ENCODE measurements around the gene SLC45A1.

SLC45A1 gene

DNA sequence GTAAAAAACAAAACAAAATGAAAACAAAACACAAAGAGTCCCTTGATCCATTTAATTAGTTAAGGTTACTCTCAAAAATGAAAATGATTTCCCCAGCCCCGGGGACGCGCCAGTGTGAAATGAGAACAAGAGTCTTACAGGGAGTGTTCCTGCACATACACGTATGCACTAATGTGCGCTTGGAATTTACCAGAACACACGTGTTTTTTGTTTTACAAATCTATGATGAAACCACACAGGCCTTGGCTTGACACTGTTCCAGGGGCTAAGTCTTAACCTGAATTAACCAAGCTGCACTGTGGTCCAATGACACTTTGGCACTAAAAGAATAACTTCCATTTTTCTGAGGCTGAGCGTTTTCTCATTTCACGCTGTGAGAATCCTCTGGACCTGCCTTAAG lies 63.7 kb downstream of the SLC45A1 start:
- no peak for FAIRE-seq
- TF ChIP-seq POLR2A (IDR thresholded peaks at IDR 0.05; ENCODE audit: low read depth, low read length) = no peak

DNA sequence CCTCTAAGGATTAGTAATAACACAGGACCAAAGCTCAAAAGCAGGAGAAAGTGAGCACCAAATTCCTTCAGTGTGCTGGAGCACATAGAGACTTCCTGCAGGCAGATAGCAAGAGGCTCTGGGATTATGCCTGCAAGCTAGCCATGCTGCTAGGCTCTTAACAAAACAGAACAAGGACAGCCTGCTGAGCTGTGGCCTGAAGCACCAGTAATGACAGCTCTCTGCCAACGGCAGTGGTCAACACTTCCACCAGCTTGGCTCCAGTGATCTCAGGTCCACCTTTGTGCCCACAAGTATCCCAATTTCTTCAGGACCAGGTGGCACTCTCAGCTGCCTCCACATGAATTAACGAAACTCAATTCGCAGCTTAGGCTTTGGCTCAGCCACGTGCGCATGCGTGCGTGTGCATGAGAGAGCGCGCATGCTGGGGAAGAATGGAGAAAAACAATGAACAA lies 64.2 kb downstream of the SLC45A1 start:
- no peak for TF ChIP-seq POLR2A (IDR thresholded peaks at IDR 0.05; ENCODE audit: low read depth, low read length)
- FAIRE-seq (no peak), DNase-seq (ENCODE audit: insufficient read length, low spot score) (no peak)

More for the DNA sequence above, 63.7 kb downstream of the SLC45A1 start:
- no peak for DNase-seq (ENCODE audit: insufficient read length, low spot score)

DNA sequence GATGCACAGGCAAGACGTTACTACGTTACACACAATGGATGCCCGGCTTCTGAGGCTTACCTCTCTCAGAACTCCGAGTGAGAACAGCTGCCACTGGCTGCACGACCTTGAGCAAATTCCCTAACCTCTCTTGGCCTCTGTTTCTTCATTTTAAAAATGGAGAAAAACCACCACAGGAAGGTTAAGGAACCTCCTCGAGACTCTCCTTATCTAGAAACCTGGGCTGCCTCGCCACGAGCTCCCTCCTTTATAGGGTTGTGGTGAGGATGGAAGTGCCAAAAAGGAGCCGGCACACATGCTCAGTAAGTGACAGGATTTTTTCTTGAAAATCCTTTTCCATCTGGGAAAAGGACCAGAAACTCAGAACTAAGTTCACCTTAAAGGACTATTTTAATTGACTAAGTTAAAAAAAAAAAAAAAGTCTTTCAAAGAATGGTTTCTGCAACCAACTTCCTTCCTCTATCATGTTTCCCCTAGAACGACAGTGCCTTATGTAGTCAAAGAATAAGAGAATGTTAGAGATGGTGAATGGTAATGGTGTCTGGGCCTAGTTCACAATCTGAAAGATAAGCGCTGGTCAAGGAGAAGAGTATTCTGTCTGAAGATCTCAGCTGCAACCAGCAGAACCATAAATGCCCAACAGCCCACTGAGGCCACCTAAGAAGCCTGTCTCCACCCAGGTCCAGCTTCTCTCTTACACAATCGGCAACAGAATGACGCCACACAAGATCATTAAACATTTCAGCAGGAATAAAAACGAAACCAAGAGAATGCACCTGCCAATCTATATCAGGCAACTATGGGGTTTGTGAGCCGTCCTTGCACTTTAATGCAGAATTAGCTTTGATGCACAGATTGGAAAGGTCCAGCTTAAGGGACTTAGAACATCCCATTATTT lies 64.9 kb downstream of the SLC45A1 start:
- no peak for TF ChIP-seq POLR2A (IDR thresholded peaks at IDR 0.05; ENCODE audit: low read depth, low read length)
- DNase-seq (ENCODE audit: insufficient read length, low spot score) (no peak), FAIRE-seq (no peak)

DNA sequence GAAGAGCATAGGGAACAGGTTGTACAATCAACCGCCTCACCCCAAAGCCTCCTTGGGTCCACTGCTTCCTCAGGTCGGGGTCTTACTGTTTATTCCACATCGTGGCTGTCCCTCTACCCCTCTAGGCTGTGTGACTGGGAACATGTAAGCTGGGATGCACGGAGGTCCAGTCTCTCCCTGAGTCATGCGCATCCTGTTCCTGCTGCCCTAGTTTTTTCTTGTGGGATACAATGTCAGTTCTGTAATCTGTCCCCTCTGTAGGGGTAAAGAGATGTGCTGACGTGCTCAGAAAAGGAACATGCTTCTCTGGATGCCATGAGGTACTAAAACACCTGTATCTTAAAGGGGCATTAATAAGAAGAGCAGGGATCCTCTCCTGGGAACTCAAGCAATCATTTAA lies 66.2 kb downstream of the SLC45A1 start:
- DNase-seq (ENCODE audit: insufficient read length, low spot score) (no peak), FAIRE-seq (no peak)
- no peak for TF ChIP-seq POLR2A (IDR thresholded peaks at IDR 0.05; ENCODE audit: low read depth, low read length)

DNA sequence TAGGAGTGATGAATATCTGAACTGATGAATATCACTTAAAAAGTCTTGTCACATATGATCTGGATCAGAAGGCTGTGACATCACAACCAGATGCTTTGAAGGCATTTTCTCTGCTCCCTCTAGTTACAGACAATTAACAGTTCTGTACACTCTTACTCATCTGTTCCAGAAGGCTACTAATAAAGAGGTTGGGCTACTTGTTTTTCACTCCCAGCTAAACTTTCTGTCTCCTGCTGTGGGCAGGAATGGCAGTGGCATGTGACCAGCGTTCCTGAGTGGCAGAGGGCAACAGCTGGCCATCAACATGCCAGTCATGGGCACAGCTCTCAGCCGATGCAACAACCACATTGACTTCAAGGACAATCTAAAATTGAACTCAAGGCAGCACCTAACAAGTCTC lies 66.7 kb downstream of the SLC45A1 start:
- no peak for DNase-seq (ENCODE audit: insufficient read length, low spot score)
- FAIRE-seq = no peak

DNA sequence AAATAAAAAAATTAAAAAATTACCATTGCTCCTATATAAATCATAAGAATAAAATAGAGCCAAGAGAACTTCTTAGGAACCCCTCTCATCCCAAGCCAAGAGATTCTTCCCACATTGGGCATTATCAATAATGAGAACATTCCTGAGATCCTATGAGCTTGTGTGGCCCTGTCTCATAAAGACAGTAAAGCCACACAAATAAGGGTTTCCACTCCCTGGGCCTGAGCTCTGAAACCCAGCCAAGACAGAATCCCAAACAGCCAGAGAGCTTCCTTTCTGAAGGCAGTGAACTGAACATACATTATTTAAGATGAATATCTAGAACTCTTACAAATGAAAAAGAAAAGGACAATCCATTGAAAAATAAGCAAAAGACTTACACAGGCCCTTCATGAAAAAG lies 68.3 kb downstream of the SLC45A1 start:
- FAIRE-seq (no peak), DNase-seq (ENCODE audit: insufficient read length, low spot score) (no peak)
- no peak for TF ChIP-seq POLR2A (IDR thresholded peaks at IDR 0.05; ENCODE audit: low read depth, low read length)

More for the DNA sequence above, 66.7 kb downstream of the SLC45A1 start:
- no peak for TF ChIP-seq POLR2A (IDR thresholded peaks at IDR 0.05; ENCODE audit: low read depth, low read length)

DNA sequence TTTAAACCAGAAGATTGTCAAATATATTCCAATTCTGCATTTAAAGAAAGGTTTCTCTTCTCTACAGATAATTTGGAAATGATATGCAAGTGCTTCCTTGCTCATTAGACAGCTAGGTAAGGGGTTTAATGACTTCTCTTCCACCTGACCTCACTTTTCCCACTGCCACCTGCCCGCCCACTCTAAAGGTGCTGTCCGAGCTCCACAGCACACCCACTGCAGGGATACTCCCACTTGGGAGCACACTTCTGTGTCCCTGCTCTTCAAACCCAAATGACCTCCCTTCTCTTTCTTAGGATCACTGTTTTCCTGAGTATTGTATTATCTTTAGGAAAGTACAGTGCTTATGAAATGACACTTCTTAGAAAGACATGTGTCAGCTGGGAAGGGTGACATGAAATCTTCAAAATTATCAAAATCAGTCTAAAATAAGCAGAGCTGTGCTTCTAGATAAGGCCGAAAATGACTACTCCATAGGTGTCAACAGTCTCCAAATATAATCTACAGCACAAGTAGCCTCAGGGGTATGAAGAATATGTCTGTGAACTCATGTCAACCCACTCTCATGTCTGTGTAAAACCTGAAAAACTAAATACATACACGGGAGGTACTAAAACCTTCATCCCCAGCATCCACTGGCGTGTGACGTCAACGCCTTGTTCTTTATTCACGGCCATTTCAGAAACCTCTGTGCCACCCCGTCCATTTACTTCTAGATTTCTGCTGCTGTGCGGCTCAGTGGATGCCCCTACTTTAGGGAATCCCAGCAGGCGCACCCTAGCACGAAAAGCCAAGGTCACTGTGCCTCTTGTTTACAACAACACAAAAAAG lies 71.0 kb downstream of the SLC45A1 start:
- TF ChIP-seq POLR2A (IDR thresholded peaks at IDR 0.05; ENCODE audit: low read depth, low read length) = no peak
- FAIRE-seq = no peak
- DNase-seq (ENCODE audit: insufficient read length, low spot score) = no peak

DNA sequence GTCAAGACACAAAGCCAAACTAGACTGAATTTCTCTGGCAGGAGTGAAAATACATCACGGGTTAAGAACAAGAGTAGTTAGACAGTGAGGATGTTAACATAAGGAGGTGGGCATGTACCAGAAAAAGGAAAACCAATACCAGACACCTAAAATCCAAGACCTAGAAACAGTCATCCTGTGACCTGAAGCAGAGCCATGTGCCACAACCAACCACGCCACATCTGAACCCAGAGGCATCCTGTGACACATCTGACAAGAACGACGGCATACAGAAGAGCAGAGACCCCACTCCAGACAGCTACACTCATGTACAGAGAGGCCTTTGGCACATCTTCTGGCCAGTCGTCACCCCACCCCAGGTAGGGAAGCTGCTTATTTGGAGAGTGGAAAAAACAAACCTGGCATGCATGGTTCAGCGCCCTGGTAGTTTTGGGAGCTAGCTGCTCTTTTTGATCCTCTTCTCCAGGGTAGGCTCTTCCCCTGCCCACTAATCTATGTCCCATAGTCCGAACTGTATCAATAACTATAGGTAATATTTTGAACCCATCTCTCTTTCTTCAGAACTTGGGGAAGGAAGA lies 72.1 kb downstream of the SLC45A1 start:
- FAIRE-seq = no peak
- DNase-seq (ENCODE audit: insufficient read length, low spot score) = no peak
- TF ChIP-seq POLR2A (IDR thresholded peaks at IDR 0.05; ENCODE audit: low read depth, low read length) = no peak

DNA sequence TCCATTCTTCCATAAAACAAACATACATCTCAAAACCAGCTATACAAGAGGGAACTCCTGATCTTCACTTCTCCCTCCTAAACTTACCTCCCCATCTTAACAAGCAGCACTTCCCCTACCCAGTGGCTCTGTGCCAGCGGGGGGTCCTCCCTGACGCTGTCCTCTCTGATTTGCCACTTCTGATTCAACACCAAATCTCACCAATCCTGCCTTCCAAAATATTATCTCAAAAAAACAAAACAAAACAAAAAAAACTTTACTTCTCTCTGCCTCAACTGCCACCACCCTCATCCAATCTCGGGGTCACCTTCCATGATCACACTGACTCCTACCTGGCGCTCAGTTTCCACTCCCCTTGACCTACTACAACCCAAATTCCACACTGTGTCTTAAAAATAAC lies 72.8 kb downstream of the SLC45A1 start:
- FAIRE-seq (no peak), DNase-seq (ENCODE audit: insufficient read length, low spot score) (no peak)
- TF ChIP-seq POLR2A (IDR thresholded peaks at IDR 0.05; ENCODE audit: low read depth, low read length) = no peak

DNA sequence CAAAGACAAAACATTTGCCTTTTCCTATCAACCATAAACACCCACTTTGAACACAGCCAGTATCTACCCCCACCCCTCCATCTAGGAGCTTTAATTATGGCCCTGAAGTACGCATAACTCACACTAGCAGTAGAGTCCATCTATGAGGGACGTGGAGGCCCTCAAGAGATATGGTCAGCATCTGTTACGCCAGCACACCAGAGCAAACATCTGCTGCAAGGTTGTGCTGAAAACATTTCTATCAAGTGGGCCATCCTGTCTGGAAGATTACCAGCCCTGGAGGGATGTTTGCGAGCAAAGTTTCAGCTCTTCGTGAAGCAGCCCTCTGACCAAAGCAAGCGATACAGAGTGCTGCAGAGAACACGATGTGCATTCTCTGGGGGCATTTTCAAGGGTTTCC lies 74.6 kb downstream of the SLC45A1 start:
- no peak for FAIRE-seq
- no peak for TF ChIP-seq POLR2A (IDR thresholded peaks at IDR 0.05; ENCODE audit: low read depth, low read length)
- no peak for DNase-seq (ENCODE audit: insufficient read length, low spot score)
